Dermis microvascular lymphatic vessel endothelial cell (primary cell): ENCODE data around the gene APEX1. TPM values are rescaled to one million over a fixed set of nuclear protein-coding genes. Genes with fewer than 3 reads are reported as not detected.
A peak's percentile ranks its signal among the peaks of the same experiment; 100 is the strongest.
"Not testable (repeated sequence)": the region's sequence is repeated elsewhere in the genome, so short reads cannot be mapped to it uniquely, and the experiment has no call there.

ENCODE experiments used
- DNase-seq, 2 donors: peaks; one replicate each; pipeline versions ENCODE4 v3.0.0 to v3.0.0-alpha.2; 2010; ENCODE audit warnings: low read depth in 2 of 2
- total RNA-seq: library from RNA; depleted of rRNA; stranded (reverse); fragments of >200 nt; gene quantifications from 2 replicates; pipeline ENCODE4 v1.2.1, GENCODE V29; 2014

Gene APEX1
- total RNA-seq, 1 donor from 2014 or later: 65.7 TPM

- DNase-seq: no peak
Observed at GRCh38 chr14:20472536-20473169, 17.6 kb downstream of the APEX1 start.

- no peak for DNase-seq
Observed at GRCh38 chr14:20476776-20477175, 21.8 kb downstream of the APEX1 start.

- DNase-seq: peak in 1 of 2 donors; percentile 50
Observed at GRCh38 chr14:20477211-20477876, 22.3 kb downstream of the APEX1 start.

- no peak for DNase-seq
Observed at GRCh38 chr14:20478894-20479293, 23.9 kb downstream of the APEX1 start.

- no peak for DNase-seq
Observed at GRCh38 chr14:20482382-20482781, 27.4 kb downstream of the APEX1 start.

GRCh38 chr14:20485900-20486299 is 30.9 kb downstream of the APEX1 start:
- no peak for DNase-seq

- no peak for DNase-seq
Observed at GRCh38 chr14:20486684-20487395, 31.8 kb downstream of the APEX1 start.

- DNase-seq: no peak
Observed at GRCh38 chr14:20487396-20487725, 32.3 kb downstream of the APEX1 start.

- DNase-seq: no peak
Observed at GRCh38 chr14:20489093-20489994, 34.3 kb downstream of the APEX1 start.

- DNase-seq: no peak
Observed at GRCh38 chr14:20490563-20490962, 35.5 kb downstream of the APEX1 start.

GRCh38 chr14:20492486-20492885 is 37.5 kb downstream of the APEX1 start:
- DNase-seq: no peak

GRCh38 chr14:20493634-20494033 is 38.6 kb downstream of the APEX1 start:
- no peak for DNase-seq

- peak in 1 of 2 donors; percentile 58 for DNase-seq
Observed at GRCh38 chr14:20494935-20495766, 40.1 kb downstream of the APEX1 start.

- no peak for DNase-seq
Observed at GRCh38 chr14:20498622-20499021, 43.6 kb downstream of the APEX1 start.

GRCh38 chr14:20499108-20499507 is 44.1 kb downstream of the APEX1 start:
- DNase-seq: peak; percentile 64 to 85

- DNase-seq: no peak
Observed at GRCh38 chr14:20499881-20500280, 44.9 kb downstream of the APEX1 start.

- DNase-seq: peak in 1 of 2 donors; percentile 74
Observed at GRCh38 chr14:20501346-20501745, 46.3 kb downstream of the APEX1 start.

- DNase-seq: peak in 1 of 2 donors; percentile 76
Observed at GRCh38 chr14:20503898-20504297, 48.9 kb downstream of the APEX1 start.

- not testable (repeated sequence) for DNase-seq
Observed at GRCh38 chr14:20506276-20506675, 51.2 kb downstream of the APEX1 start.

- DNase-seq: not testable (repeated sequence)
Observed at GRCh38 chr14:20506752-20507151, 51.7 kb downstream of the APEX1 start.
